Caco-2 (cell line): ENCODE results near the gene LRMDA. TPM values are rescaled to one million over a fixed set of nuclear protein-coding genes. Genes with fewer than 3 reads are reported as not detected.

Experiments
- BruUV-seq: library from RNA; stranded (reverse); fragments of 400-500 nt; replicated peaks from 2 replicates; lab custom pipeline; 2021; lab: Mats Ljungman, UMichigan
- CTCF ChIA-PET: fragments of 300-600 bp; sonication (Branson Sonifier 250); formaldehyde crosslinking; loops from one replicate; lab custom pipeline; 2022; ENCODE audit warnings: antibody characterized with exemption; lab: Charles Lee
- POLR2A ChIA-PET: fragments of 300-600 bp; sonication (Branson Sonifier 250); formaldehyde crosslinking; loops from one replicate; lab custom pipeline; 2022; ENCODE audit warnings: antibody characterized with exemption; lab: Charles Lee
- DNase-seq, 2 experiments: peaks; one replicate each; pipeline versions ENCODE4 v3.0.0 to v3.0.0-alpha.2; 2020 to 2022
- H3K27me3 ChIP-seq: replicated peaks from 2 replicates; pipeline ENCODE4 v1.6.0; 2011; ENCODE audit warnings: low read length; ENCODE audit not compliant: control insufficient read depth, insufficient read depth
- H3K36me3 ChIP-seq: 2 replicates; pipeline ENCODE4 v1.5.1; 2011; ENCODE audit warnings: low read length; ENCODE audit not compliant: control insufficient read depth, insufficient read depth
- H3K4me1 ChIP-seq: fragments of 250-450 bp; sonication (Bioruptor Pico); 2 replicates; pipeline ENCODE4 v1.5.1; 2020; ENCODE audit warnings: mild to moderate bottlenecking
- H3K4me3 ChIP-seq: 2 replicates; pipeline ENCODE4 v1.5.1; 2011; ENCODE audit warnings: low read depth, mild to moderate bottlenecking, control low read depth, low read length
- H3K9me3 ChIP-seq: fragments of 250-450 bp; sonication (Bioruptor Pico); 2 replicates; pipeline ENCODE4 v1.5.1; 2020; ENCODE audit warnings: mild to moderate bottlenecking, moderate library complexity
- H3K27ac Mint-ChIP-seq: one replicate; pipeline ENCODE4 v1.8.0; 2022; ENCODE audit warnings: mixed read lengths; ENCODE audit not compliant: unreplicated experiment
- H3K27me3 Mint-ChIP-seq: one replicate; pipeline ENCODE4 v1.8.0; 2022; ENCODE audit warnings: mixed read lengths; ENCODE audit not compliant: insufficient read depth, unreplicated experiment
- H3K36me3 Mint-ChIP-seq: one replicate; pipeline ENCODE4 v1.8.0; 2022; ENCODE audit warnings: mild to moderate bottlenecking, mixed read lengths; ENCODE audit not compliant: insufficient read depth, unreplicated experiment
- H3K4me1 Mint-ChIP-seq: one replicate; pipeline ENCODE4 v1.8.0; 2022; ENCODE audit warnings: low read depth, mixed read lengths; ENCODE audit not compliant: unreplicated experiment
- H3K4me3 Mint-ChIP-seq: one replicate; pipeline ENCODE4 v1.8.0; 2022; ENCODE audit warnings: mild to moderate bottlenecking, moderate library complexity, mixed read lengths; ENCODE audit not compliant: unreplicated experiment
- H3K9me3 Mint-ChIP-seq: one replicate; pipeline ENCODE4 v1.8.0; 2022; ENCODE audit warnings: mixed read lengths; ENCODE audit not compliant: unreplicated experiment
- CTCF ChIP-seq, 2 experiments: fragments of 200-600 bp in 1 of 2; IDR thresholded peaks; 1 replicate in 1 of 2; 2 replicates in 1 of 2; pipeline versions ENCODE4 v1.5.1 to v1.8.0; 2011 to 2022; ENCODE audit warnings: antibody characterized with exemption in 1 of 2, control low read depth in 1 of 2, inconsistent platforms in 1 of 2, low read depth in 1 of 2, low read length in 1 of 2, mild to moderate bottlenecking in 1 of 2, moderate library complexity in 1 of 2; ENCODE audit not compliant: insufficient read depth in 1 of 2, severe bottlenecking in 1 of 2, unreplicated experiment in 1 of 2
- intact Hi-C: fragments of 100-400 bp; cut with micrococcal nuclease; formaldehyde crosslinking; loops from one replicate; pipeline ENCODE4 v1.10.0; 2022; ENCODE audit not compliant: unreplicated experiment
- total RNA-seq: library from RNA; stranded (reverse); gene quantifications from 2 replicates; pipeline ENCODE4 v1.2.3, GENCODE V29; 2022

The LRMDA gene
- total RNA-seq, 1 experiment from 2014 or later = 18.5 TPM

DNA sequence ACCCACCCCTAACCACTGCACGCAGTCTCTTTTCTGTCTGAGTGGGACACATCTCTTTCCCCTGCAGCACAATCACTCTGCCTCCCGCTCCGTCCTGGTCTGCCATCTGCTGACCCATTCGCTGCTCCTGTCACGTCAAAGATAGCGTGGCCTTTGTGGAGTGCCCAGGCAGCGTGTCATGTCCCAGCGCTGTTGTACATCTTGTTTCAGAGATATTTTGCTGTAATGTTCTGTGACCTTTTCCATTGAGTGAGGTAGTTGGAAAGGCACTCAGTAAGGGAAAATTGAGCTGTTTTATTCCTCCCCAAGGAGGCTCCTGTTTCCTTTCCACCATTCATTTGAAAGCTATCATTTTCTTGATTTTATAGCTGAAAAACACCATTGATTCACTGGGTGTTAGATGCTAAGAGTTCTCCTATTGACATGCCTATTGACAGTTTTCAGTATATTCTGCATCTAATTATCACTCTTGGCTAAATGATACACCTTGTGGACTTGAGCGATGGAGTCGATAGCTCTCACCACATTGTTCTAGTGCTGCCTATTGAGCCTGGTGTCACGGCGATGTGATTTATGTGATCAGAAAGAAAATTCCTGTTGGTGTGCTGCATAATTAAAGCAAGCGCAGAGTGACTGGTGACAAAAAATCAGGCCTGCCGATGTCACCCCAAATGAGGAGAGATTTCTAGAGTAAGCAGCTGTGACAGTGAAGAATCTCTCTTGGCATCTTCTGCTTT is 372.6 kb downstream of the LRMDA start:
- H3K36me3 ChIP-seq = no peaks in the 10 kb centered on the region
- peaks cover 17% of the 10 kb centered on the region for H3K4me1 ChIP-seq
- no peak overlapping the region for H3K4me3 Mint-ChIP-seq
- ChIA-PET CTCF (no interaction called here), POLR2A (no interaction called here)
- intact Hi-C loops = no loop called here
- H3K4me1 Mint-ChIP-seq = peaks cover 23% of the 10 kb centered on the region
- no peak overlapping the region for H3K27ac Mint-ChIP-seq
- no peaks in the 10 kb centered on the region for H3K36me3 Mint-ChIP-seq
- H3K27me3 Mint-ChIP-seq = no peaks in the 10 kb centered on the region
- BruUV-seq = no TSS peak
- no peak for TF ChIP-seq CTCF (IDR thresholded peaks at IDR 0.05; ENCODE audit: insufficient read depth in 1 of 2, low read depth in 1 of 2, low read length in 1 of 2, severe bottlenecking in 1 of 2, unreplicated experiment in 1 of 2)
- H3K9me3 ChIP-seq = no peaks in the 10 kb centered on the region; the same call in 1 of the 2 replicates
- DNase-seq = no peak
- no peaks in the 10 kb centered on the region for H3K27me3 ChIP-seq
- no peaks in the 10 kb centered on the region for H3K9me3 Mint-ChIP-seq
- no peak overlapping the region for H3K4me3 ChIP-seq

- no peak for TF ChIP-seq CTCF (IDR thresholded peaks at IDR 0.05; ENCODE audit: insufficient read depth in 1 of 2, low read depth in 1 of 2, low read length in 1 of 2, severe bottlenecking in 1 of 2, unreplicated experiment in 1 of 2)
- peaks cover 17% of the 10 kb centered on the region for H3K4me1 ChIP-seq
- no peak for DNase-seq
- no TSS peak for BruUV-seq
- Mint-ChIP-seq H3K4me1 (peaks cover 17% of the 10 kb centered on the region), H3K27ac (no peak overlapping the region), H3K9me3 (no peaks in the 10 kb centered on the region), H3K27me3 (no peaks in the 10 kb centered on the region), H3K36me3 (no peaks in the 10 kb centered on the region), H3K4me3 (no peak overlapping the region)
- intact Hi-C loops = no loop called here
- no peaks in the 10 kb centered on the region for H3K36me3 ChIP-seq
- no peak overlapping the region for H3K4me3 ChIP-seq
- ChIA-PET CTCF (no interaction called here), POLR2A (no interaction called here)
- H3K27me3 ChIP-seq = no peaks in the 10 kb centered on the region
- H3K9me3 ChIP-seq = no peaks in the 10 kb centered on the region; the same call in 1 of the 2 replicates
These were observed 374.8 kb downstream of the LRMDA start for GRCh38 chr10:75806186-75806585.

DNA sequence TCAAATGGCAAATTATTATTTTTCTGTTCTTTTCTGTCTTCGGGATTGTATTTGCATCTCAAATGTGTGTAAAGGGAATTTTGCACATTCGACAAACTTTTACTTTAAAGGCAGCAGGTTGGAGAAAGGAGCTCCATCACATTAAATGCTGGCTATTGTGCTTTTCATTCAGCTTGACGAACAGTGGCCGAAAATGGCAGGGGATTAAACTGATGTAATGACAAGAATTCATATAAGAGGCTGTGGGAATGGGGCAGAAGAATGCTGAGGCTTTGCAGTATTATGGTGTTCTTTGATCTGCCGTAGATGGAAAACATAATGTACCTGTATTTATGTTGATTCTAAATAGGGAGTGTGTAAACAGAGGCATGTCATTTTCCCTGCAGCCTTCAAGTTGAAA is 376.0 kb downstream of the LRMDA start:
- H3K27ac Mint-ChIP-seq = no peak overlapping the region
- H3K27me3 Mint-ChIP-seq = no peaks in the 10 kb centered on the region
- peaks cover 7% of the 10 kb centered on the region for H3K4me1 Mint-ChIP-seq
- Histone ChIP-seq H3K4me3 (no peak overlapping the region), H3K27me3 (no peaks in the 10 kb centered on the region), H3K36me3 (no peaks in the 10 kb centered on the region), H3K9me3 (no peaks in the 10 kb centered on the region; the same call in 1 of the 2 replicates), H3K4me1 (peaks cover 5% of the 10 kb centered on the region; the same call in 1 of the 2 replicates)
- ChIA-PET POLR2A (no interaction called here), CTCF (no interaction called here)
- TF ChIP-seq CTCF (IDR thresholded peaks at IDR 0.05; ENCODE audit: insufficient read depth in 1 of 2, low read depth in 1 of 2, low read length in 1 of 2, severe bottlenecking in 1 of 2, unreplicated experiment in 1 of 2) = no peak
- DNase-seq = no peak
- BruUV-seq = no TSS peak
- H3K9me3 Mint-ChIP-seq = no peaks in the 10 kb centered on the region
- H3K36me3 Mint-ChIP-seq = no peaks in the 10 kb centered on the region
- no peak overlapping the region for H3K4me3 Mint-ChIP-seq
- intact Hi-C loops = no loop called here
